HT1080 (cell line): ENCODE results near the gene RYR3. TPM values are rescaled to one million over a fixed set of nuclear protein-coding genes. Genes with fewer than 3 reads are reported as not detected.
"Not testable (repeated sequence)": the region's sequence is repeated elsewhere in the genome, so short reads cannot be mapped to it uniquely, and the experiment has no call there.

Source experiments
- DNase-seq: peaks from one replicate; pipeline ENCODE4 v3.0.0-alpha.2; 2015; ENCODE audit warnings: low read depth
- total RNA-seq: library from RNA; depleted of rRNA; stranded (reverse); fragments of >200 nt; shearing (Covaris generic); gene quantifications from 2 replicates; pipeline ENCODE4 v1.2.3, GENCODE V29; 2014

The RYR3 gene
- total RNA-seq, 1 experiment from 2014 or later, result 0.02 TPM

DNA sequence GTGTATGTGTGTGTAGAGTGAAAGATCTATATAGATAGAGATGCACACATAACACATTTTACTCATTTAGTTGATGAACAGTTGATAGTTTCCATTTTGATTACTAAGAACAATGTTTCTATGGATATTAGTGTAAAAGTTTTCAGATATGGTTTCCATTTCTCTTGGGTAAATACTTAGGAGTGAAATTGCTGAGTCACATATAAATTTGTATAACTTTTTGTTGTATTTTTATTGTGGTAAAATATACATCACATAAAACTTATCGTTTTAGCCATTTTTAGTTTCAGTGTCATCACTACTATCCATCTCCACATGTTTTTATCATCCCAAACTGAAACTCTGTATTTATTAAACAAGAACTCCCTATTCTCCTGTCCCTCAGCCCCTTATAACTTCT, 258.3 kb downstream of the RYR3 start:
- no peak for DNase-seq

- not testable (repeated sequence) for DNase-seq
Observed at GRCh38 chr15:33577911-33578310, 267.1 kb downstream of the RYR3 start.

DNA sequence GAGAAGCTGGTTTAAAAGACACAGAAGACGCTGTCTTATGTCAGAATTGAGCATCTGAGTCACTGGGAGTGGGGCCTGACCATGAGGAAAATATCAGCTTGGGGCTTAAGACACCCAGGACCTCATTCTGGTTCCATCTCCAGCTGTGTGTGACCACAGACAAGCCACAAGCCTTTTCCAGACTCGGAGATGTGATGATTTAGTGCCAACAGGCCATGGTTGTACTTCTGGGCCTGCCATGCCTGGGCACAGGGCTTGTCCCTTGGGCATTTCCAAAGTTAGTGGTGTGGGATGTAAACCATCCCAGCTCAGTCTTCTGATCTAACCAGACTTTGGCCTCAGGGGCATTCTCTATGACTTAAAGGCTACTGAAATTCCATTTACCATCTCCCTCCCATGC, 269.8 kb downstream of the RYR3 start:
- peak; percentile 53 for DNase-seq

DNA sequence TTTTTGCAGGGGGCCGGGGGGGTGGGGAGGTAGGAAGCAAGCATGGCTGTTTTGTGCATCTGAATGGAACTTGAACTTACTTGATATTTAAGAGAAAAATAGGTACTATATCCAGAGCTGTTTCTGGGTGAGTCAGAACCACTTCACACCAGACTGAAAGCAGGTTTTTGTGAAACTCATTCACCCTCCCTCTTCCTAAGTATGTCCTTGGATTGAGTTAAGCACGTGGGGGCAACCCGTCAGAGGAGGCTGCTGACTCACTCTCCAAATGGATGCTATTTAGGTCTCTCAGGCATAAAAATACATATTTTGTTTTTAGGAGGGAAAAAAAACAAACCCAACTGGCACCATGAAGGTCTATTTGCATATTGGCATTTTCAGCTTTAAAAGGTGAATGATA, 270.3 kb downstream of the RYR3 start:
- DNase-seq, result peak; percentile 89

DNA sequence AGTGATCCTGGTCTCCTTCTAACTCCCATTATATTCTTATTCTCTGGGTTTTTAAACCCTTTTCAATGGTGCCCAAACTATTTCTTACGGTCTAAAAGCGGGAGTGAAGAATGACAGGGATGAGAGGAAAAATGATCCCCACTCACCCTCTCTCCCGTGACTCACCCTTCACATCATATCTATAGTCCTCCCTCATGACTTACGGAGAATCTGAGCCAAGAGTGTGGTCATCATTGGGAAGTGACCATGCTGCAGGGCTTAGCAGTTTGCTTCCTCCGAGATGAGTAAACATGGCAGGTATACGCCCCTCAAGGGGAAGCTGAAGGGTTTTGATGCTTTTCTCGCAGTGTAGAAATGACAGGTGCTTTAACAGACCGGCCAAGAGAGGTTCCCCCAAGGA, 274.0 kb downstream of the RYR3 start:
- peak; percentile 90 for DNase-seq

- DNase-seq, result no peak
Observed at GRCh38 chr15:33586786-33587697, 276.3 kb downstream of the RYR3 start.

GRCh38 chr15:33587773-33588172, 277.0 kb downstream of the RYR3 start:
- peak; percentile 89 for DNase-seq

GRCh38 chr15:33592864-33593263, 282.1 kb downstream of the RYR3 start:
- no peak for DNase-seq

GRCh38 chr15:33598382-33598781, 287.6 kb downstream of the RYR3 start:
- DNase-seq, result not testable (repeated sequence)

- DNase-seq, result no peak
Observed at GRCh38 chr15:33600212-33600611, 289.4 kb downstream of the RYR3 start.

- no peak for DNase-seq
Observed at GRCh38 chr15:33601461-33601860, 290.7 kb downstream of the RYR3 start.

DNA sequence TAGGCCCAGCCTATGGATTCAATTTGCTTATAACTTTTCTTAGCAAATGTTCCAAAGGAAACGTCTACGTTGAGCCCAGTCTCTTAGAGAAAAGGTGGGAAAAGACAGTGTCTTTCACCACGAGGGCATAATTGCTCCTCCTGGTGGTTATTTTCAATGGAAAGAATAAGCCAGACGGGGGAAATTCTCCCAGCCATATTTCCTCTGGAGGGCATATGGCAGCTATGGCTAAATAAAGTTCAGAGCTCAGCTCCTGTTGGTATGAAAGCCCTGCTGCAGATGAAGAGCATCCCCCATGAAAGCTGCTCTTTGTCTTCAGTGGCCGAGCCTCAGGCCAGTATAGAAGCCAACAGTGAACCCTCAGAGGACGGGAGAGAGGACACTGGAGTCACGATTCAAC, 297.9 kb downstream of the RYR3 start:
- peak; percentile 27 for DNase-seq

DNA sequence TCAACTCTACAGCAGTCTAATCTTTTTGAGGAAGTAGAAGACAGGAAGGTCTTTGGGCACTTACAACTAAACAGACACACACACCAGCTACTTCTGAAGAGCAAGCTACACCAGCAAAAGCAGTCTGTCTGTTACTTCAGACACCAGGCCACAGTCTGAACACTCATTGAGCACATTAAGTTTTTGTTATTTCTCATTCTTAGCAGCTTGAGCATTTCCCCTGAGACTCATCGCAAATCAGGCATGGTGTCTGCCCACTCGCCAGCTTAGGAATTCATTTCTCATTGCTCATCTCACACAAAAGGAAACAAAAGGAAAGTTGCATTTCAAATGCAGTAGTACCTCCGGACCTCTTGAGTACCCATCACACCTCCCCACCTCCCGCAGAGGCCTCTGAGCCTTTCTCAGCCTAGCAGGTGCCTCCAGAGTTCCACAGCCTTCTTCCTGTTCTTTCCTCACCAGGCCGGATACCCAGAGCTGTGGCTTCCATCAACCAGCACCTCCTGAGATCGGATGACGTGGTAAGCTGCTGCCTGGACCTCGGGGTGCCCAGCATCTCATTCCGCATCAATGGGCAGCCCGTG, 302.0 kb downstream of the RYR3 start:
- peak; percentile 37 for DNase-seq

GRCh38 chr15:33616475-33616874, 305.7 kb downstream of the RYR3 start:
- DNase-seq, result no peak

DNA sequence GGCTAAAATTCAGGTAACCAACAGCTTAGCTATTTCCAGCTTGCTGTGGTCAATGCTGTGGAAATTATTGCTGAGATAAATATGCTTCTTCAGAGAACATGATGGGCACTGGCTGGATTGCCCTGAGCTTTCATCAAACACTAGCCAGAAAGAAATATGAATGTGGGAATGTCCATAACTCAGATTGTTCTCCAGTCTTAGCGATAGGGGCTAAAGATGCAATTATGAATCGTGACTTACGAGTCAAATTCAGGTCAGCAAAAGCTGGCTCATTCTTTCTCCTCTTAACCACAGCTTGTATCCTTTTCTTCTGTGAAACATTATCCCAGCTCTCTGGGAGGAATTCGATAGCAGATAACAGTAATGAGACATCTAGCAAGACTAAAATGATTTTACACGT, 307.6 kb downstream of the RYR3 start:
- DNase-seq, result no peak

- DNase-seq, result no peak
Observed at GRCh38 chr15:33621141-33621540, 310.4 kb downstream of the RYR3 start.

DNA sequence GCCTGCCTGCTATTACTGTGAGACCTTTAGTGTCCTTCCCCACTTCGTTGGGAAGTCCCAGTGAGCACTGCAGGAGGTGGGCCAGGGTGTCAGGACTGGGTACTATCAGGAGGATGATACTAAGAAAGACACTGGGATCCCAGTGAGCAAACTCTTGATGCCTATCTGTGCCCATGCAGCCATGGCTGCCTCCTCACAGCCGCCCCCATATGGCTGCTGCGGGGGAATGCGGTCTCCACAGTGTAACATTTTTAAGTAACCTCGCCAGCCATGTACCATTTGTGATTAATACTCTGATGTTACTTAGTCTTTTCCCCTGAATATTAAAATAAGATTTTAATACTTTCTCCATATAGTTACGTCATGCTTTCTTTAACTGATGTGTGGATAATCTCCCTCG, 312.2 kb downstream of the RYR3 start:
- no peak for DNase-seq

DNA sequence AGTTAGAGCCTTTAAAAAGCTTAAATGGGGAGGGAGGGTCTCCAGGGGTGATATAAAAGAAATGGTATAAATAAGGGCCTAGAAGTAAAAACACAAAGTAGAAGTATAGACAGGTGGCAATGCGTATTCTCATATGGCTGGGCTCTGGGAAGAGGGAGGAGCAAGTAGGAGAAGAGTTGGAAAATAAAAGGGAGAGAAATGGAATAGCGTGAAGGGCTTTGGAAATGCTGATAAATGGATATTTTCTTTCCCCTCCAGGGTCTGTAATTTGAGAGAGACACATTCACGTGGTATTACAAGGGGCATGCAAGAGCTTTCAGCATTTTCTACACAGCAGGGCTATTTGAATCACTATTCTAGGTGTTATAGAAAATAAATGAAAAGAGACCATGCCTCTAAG, 313.7 kb downstream of the RYR3 start:
- DNase-seq, result no peak

DNA sequence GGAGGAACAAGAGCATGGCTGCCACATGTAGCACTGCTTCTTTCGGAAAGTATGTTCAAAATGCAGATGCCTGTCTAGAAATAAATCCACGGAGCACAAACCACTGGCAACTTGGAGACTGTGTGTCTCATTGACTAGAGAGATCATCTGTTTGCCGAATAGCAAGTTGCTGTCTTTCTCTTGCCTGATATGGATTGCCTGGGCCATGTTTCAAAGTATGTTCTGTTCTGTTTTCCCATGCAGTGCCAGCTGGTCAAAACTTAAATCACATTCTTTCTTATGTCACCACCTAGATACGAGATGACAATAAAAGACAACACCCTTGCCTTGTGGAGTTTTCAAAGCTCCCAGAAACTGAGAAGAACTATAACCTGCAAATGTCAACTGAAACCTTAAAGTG, 318.9 kb downstream of the RYR3 start:
- DNase-seq, result no peak

- no peak for DNase-seq
Observed at GRCh38 chr15:33636234-33636633, 325.5 kb downstream of the RYR3 start.

GRCh38 chr15:33636958-33637357, 326.2 kb downstream of the RYR3 start:
- DNase-seq, result no peak

DNA sequence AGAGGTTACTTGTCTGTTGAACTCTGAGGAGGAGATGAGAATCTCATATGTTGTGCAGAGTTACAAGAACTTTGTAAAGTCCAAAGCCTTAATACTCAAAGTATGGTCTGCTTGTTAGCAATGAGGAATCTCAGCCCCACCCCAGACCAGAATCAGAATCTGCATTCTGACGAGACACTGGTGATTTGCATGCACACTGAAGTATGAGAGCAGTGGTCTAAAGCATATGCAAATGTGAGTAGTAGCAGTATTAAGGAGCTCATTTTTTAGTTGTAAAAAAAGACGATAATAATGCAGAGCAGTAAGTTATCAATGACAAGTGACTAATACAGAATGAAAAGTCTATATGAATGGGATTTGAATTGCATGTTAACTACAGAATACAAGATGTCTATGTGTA, 327.7 kb downstream of the RYR3 start:
- no peak for DNase-seq

DNA sequence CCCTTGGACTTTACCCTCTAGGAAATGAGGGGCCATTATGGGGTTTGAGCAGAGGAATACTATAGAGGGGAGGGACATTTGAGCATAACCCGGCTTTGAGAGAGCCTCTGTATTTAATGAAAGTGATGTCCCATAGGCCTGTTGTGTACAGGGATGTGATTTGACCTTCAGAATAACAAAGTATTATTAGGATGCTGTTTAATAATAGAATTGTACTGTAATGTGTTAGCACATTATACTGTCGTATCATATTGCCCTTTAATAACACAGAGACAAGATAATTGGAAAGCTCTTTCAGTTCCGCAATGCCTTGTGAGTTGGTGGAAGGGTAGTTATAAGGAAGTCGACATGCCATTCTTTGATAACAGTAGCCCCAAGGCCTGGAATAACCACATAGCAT, 328.3 kb downstream of the RYR3 start:
- no peak for DNase-seq
